ENCODE data around the gene TRABD2A. TPM values are rescaled to one million over a fixed set of nuclear protein-coding genes. Genes with fewer than 3 reads are reported as not detected.

Gene TRABD2A
- total RNA-seq, 1 experiment from 2014 or later, result 4.6 TPM

- BruUV-seq (replicated peaks), result no TSS peak
- Histone ChIP-seq H3K9me3 (ENCODE audit: control insufficient read depth in 1 of 2, insufficient read depth in 1 of 2, low read depth in 1 of 2, low read length in 2 of 2) (no peaks in the 10 kb centered on the region), H3K4me2 (ENCODE audit: low read length) (no peak overlapping the region), H4K20me1 (ENCODE audit: insufficient read depth) (no peaks in the 10 kb centered on the region), H3K9me2 (ENCODE audit: insufficient read depth) (no peaks in the 10 kb centered on the region), H3K36me3 (ENCODE audit: control insufficient read depth in 1 of 2, insufficient read depth in 2 of 2, low read length in 2 of 2) (no peaks in the 10 kb centered on the region), H3K79me2 (ENCODE audit: insufficient read depth, low read length) (no peaks in the 10 kb centered on the region), H2AFZ (ENCODE audit: low read depth, low read length, poor library complexity, severe bottlenecking) (no peak overlapping the region), H3K27me3 (ENCODE audit: insufficient read depth, low read length) (no peaks in the 10 kb centered on the region), H3K27ac (ENCODE audit: low read depth, low read length) (no peak overlapping the region), H3K4me3 (replicated peaks in 1 of 2; ENCODE audit: low read depth in 1 of 2, low read length in 2 of 2) (no peak overlapping the region), H3K4me1 (ENCODE audit: control insufficient read depth in 1 of 2, insufficient read depth in 2 of 2, low read length in 2 of 2) (no peaks in the 10 kb centered on the region), H3K9ac (ENCODE audit: low read length) (no peak overlapping the region)
- intact Hi-C loops (cut with micrococcal nuclease), result no loop called here
- TF ChIP-seq ATF3 (IDR thresholded peaks at IDR 0.05) (no peak), CTCF (IDR thresholded peaks at IDR 0.05 in 2 of 3, conservative IDR thresholded peaks at IDR 0.05 in 1 of 3; ENCODE audit: borderline replicate concordance in 1 of 3, insufficient read depth in 1 of 3, low read depth in 2 of 3, low read length in 2 of 3) (no peak), EZH2phosphoT487 (IDR thresholded peaks at IDR 0.05; ENCODE audit: borderline replicate concordance) (no peak), ZBTB33 (IDR thresholded peaks at IDR 0.05; ENCODE audit: extremely low read depth, insufficient replicate concordance, low read length) (no peak)
- RAD21 ChIA-PET (ENCODE audit: low non-redundant PET in 1 of 2, low total read pairs in 2 of 2, uncharacterized antibody in 2 of 2, unreplicated experiment in 2 of 2), result no interaction called here
- CTCF ChIA-PET, result no interaction called here
- POLR2A ChIA-PET, result no interaction called here
- ATAC-seq (no peak), DNase-seq (ENCODE audit: low read depth, low spot score) (no peak)
Observed at GRCh38 chr2:84796798-84797197, 84.1 kb downstream of the TRABD2A start.
